Retinal pigment epithelial cell (primary cell): ENCODE measurements around the gene HNRNPA1.

Source experiments
- DNase-seq: peaks from one replicate; pipeline ENCODE4 v3.0.0-alpha.2; 2010; ENCODE audit warnings: low read depth
- H3K4me3 ChIP-seq: 2 replicates; pipeline ENCODE4 v1.5.1; 2011; ENCODE audit warnings: mild to moderate bottlenecking, low read length, control low read depth, moderate library complexity
- CTCF ChIP-seq: conservative IDR thresholded peaks from 2 replicates; pipeline ENCODE4 v1.5.1; 2011; ENCODE audit warnings: low read depth, low read length, control low read depth, inconsistent platforms

Gene HNRNPA1

DNA sequence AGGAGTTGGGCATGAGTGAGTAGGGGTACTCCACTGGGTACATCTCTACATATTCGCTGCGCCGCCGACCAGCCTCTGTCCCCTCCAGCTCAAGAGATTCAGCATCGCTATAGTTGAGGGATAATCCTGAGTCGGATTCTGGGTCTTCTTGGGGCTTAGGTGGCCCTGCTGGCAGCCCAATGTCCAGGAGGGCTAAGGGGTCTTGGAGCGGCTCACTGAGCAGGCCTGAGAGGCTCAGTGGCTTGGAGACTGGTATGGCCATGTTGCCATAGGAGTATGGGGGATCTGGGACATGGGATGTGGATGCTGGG is 12.4 kb downstream of the HNRNPA1 start:
- H3K4me3 ChIP-seq, result no peak overlapping the region
- TF ChIP-seq CTCF, result no peak
- DNase-seq, result no peak

DNA sequence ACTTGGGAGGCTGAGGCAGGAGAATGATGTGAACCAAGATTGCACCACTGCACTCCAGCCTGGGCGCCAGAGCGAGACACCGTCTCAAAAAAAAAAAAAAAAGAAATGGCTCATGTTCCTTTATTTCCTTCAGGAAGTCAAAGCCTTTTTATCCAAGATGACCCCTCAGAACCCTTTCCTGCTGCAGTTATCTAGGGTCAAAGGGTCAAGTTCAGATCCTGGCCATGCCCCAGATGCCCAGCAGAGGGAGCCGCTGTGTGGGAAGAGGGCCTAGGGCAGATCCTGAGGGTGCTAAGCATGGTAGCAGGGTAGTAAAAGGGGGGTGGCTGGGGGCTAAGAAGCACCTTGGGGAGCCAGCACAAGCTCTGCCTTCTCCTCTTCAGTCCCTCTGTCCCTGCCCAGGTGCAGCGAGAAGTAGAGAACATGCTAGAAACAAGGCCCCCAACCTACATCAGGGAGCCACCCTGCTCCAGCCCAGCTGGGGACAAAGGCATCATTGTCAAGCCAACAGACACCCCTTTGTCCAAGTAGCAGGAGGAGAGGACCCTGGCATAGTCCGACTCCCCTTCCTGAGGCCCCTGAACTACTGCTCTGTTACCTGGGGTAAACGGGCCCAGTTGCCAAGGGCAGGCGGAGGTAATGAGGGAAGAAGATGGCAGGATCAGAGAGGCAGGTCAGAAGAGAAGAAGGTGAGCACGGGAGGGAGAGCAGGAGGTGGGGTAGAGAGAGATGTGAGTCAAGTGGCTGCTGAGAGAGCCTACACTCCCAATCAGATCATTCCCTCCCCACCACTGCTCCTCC is 13.8 kb downstream of the HNRNPA1 start:
- peak; percentile 97 for TF ChIP-seq CTCF
- DNase-seq, result no peak
- H3K4me3 ChIP-seq, result no peak overlapping the region

- no peak for TF ChIP-seq CTCF
- no peak for DNase-seq
- H3K4me3 ChIP-seq, result no peak overlapping the region
These were observed 14.5 kb downstream of the HNRNPA1 start for GRCh38 chr12:54294953-54295566.

DNA sequence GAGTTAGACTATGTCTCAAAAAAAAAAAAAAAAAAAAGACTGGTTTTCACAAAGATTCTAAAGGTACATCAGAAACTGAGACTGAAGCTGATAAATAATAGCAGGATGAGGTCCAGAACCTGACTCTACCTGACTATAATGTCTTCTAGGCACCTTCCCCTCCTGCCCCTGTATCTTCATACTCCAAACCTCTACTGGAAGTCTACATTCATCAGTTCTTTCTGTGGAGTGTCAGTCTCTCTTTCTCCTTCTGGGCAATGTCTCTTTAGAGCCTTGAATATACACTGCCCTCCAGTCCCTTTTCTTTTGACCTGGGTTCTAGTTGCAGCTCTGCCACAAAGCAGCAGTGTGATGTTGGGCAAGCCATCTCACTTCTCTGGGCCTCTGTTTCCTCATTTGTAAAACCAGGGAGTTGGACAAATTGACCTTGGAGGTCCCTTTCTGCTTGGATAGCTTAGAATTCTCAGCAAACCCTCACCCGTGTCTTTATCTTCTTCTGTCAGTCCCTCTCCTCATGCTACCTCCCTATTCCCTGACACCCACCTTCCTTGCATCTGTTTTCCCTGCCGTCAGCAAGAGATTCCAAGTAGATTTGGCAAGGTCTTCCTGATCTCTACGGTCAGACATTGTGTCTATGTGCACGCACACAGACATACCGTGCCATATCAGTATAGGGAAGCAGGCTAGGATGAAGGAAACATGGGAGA is 16.0 kb downstream of the HNRNPA1 start:
- TF ChIP-seq CTCF, result no peak
- H3K4me3 ChIP-seq, result no peak overlapping the region
- DNase-seq, result no peak

GRCh38 chr12:54298904-54299303 is 18.4 kb downstream of the HNRNPA1 start:
- no peak overlapping the region for H3K4me3 ChIP-seq
- no peak for DNase-seq
- no peak for TF ChIP-seq CTCF

- no peak for DNase-seq
- H3K4me3 ChIP-seq, result no peak overlapping the region
- TF ChIP-seq CTCF, result no peak
These were observed 19.1 kb downstream of the HNRNPA1 start for GRCh38 chr12:54299515-54300224.
